Right lung (tissue), 5 donors: ENCODE data around the gene ZCCHC24. TPM values are rescaled to one million over a fixed set of nuclear protein-coding genes. Genes with fewer than 3 reads are reported as not detected.

Experiments used
- DNase-seq, 2 donors: peaks; one replicate each; pipeline ENCODE4 v3.0.0-alpha.2; 2013
- polyA plus RNA-seq, 5 donors: library from polyadenylated mRNA; unstranded; fragments of 120-200 nt; gene quantifications; one replicate each; pipeline versions ENCODE4 v1.2.1 to v1.2.3, GENCODE V29; 2013; ENCODE audit warnings: inconsistent platforms in 1 of 5, low replicate concordance in 1 of 5; ENCODE audit not compliant: insufficient read length in 5 of 5, insufficient read depth in 1 of 5

ZCCHC24 gene
- polyA plus RNA-seq, 5 donors, result 29.1 to 43.8 (median 35.2) TPM

DNA sequence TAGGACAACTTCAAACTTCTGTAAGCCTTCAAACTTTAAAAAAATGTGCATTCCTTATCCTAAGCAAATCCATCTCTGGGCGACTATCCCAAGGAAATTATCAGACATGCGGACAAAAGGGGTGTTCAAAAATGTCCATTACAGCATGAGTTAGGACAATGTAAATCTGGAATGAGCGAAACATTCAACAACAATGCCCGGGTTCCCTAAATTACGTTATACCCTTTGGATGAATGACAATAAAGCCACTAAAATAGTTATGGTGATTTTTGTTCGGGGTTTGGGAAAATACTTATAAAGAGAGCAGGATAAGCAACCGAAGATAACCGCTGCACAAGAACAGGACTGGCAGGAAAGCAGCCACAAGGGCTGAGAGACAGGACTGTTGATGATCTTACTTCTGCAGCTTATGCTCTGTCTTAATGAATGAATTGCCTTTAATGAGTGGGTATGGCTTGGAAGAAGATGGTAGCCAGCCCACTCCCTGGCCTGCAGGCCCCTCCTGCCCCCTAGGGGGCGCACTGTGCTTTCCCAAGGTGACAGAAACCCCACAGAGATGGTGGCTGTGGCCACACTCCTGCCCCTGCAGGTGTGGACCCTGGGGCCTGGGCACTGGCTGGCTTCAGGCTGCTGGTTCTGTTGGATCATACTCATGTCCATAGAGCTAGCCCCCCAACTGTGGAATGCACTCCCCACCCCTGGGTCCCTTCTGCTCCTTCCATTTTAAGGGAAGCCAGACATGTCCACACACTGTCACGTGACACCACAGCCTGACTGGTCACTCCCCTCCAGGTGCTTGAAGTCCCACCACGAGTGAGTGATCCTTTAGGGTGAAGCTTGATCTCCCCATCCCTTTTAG lies 45.0 kb downstream of the ZCCHC24 start:
- no peak for DNase-seq

DNA sequence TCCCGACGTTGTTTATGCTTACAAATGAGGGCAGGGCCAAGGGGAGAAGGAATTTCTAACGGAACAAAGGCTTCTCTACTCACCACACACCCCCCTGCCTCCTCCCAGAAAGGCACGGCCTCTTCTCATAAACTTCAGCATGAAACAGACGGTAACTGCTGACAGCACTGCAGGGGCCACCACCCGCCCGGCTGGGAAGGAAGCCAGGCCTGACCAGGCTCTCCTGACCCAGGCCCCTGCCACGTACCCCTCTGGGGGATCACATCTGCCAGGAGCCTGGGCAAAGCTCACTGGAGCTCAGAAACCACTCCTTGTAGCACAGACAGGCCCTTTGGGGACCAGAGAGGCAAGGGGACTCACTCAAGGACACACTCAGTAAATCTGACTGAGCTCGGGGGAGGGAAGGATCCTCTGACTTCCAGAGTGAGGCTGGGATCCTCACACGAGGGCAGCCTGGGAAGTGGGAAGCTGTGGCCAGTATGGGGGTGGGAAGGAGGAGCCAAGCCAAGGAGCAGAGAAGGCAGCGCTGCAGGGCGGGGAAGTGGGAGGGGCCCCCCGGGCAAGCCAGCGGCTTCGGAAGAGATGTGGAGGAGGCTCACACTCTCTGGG lies 46.1 kb downstream of the ZCCHC24 start:
- peak; percentile 86 to 90 for DNase-seq

DNA sequence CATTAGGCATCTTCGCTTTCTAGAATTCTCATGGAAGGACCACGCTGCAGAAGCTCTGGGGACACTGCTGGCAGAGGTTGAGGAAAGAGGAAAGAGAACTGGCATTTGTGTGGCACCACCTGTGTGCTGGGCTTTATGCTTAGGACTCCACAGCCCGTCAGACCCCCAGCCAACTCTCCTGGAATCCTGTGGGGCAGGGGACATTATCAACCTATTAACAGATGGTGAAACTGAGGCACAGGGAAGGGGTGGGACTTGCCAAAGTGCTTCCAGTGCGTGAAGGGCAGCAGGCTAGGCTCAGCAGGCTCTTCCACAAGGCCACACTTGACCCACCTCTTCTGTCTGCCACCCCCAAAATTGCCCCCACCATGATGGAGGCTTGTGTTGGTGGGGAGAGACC lies 46.8 kb downstream of the ZCCHC24 start:
- DNase-seq, result no peak

DNA sequence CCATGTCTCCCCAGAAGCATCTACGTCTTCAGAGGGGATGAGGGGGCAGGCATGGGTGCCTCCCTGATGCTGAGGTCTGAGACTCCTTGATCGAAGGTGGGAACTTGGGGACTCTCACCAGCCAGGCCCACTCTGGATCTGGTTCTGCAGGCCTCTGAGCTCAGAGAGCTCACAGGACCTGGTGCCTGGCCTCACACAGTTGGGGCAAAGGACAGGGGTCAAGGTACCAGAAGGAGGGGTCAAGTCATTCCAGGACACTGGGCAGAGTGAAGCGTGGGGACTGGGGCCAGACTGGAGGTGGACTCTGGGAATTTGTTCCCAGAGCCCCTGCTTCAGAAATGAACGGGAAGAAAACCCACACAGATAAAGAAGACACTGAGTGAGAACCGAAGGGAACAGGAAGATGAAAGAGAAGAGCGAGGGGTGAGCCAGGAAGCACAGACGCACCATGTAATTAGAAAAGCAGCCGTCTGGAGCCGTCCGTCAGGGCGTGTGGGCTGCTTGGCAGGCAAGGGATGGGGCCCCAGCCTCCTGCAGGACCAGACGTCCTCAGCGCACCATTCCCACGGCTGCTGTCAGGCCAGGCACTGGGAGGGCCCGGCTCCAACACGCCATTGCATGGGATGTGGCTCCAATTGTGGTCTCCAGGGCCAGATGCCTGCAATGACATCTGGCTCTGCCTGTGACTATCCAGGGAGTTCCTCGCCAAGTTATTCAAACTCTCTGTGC lies 47.7 kb downstream of the ZCCHC24 start:
- no peak for DNase-seq

DNA sequence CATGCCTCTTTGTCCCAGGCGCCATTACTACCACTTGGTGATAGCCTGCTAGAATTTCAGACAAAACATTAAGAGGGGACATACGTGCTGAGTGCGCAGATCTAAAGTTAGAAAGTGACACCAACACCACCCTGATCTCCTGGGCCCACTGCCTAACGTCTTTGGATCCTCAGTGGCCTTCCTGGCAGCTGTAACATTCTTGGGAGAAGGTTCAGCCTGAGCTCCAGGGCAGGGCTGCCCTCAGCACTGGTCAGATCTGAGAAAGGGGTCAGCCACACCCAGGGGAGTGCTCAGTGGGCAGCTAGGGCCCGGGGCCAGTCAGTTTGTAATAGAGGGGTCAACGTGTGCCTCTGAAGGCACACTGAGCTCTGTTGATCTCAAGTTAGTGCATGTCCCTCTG lies 48.4 kb downstream of the ZCCHC24 start:
- DNase-seq, result no peak

DNA sequence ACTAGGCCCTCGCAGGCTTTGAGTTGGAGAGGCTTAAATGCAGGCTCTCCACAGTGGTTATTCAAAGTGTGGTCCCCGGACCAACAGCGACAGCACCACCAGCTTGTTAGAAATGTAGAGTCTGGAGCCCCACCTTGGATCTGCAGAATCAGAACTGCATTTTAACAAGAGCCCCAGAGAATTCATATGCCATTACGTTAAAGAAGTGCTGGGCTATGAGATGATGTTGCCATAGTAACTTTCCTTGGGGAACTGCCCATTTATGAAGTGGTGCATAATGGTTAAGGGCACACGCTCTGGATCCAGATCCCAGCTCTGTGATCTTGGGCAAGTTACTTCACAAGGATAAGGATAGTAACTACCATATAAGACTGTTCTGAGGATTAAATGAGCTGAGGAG lies 48.9 kb downstream of the ZCCHC24 start:
- DNase-seq, result peak in 1 of 2 donors; percentile 39

DNA sequence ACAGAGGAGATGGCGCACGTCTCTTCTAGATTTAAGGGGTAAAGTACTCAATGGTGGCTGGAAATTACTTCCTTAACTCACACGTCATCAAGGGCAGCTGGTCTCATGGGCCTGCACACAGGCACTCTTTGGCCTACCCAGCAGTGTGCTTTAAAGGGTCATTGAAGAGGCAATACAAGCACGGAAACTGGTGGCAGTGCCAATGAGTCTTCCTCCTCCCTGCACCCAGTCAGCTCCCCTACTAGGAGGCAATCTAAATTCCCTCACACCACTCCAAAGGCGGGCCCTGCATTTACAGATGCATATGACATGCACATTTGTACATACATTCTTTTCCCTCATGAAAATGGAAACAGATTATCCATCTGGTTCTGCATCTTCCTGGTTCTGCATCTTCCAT lies 50.8 kb downstream of the ZCCHC24 start:
- no peak for DNase-seq

DNA sequence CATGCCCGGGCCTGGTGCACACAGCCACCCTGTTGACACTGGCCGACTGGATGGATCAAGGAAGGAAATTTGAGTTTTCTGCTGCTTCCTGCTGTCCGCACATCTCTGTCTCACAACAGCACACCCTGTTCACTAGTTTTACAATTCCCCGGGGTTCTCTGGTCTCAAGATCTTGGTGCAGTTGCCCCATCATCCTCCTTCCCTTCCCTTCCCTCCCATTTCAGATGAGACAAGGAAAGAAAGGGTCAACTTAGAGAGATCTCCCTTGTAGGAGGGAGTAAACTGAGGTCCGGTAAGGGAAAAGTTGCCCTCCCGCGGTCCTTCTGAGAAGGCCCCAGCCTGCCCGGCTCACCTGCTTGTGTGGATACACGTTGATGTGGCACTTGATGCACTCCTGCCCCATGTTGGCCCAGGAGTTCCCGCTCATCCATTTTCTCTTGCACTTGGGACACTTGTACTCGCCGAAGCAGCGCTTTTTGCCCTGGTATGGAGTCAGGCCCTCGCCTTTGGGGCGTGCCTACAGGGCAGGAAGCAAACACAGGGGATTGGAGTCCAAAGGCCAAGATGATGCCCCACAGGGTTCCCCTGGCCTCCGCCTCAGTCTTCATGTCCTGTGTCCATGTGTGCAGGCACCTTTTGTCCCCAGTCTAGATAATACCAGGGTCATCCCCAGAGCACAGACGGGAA lies 51.4 kb downstream of the ZCCHC24 start:
- no peak for DNase-seq

DNA sequence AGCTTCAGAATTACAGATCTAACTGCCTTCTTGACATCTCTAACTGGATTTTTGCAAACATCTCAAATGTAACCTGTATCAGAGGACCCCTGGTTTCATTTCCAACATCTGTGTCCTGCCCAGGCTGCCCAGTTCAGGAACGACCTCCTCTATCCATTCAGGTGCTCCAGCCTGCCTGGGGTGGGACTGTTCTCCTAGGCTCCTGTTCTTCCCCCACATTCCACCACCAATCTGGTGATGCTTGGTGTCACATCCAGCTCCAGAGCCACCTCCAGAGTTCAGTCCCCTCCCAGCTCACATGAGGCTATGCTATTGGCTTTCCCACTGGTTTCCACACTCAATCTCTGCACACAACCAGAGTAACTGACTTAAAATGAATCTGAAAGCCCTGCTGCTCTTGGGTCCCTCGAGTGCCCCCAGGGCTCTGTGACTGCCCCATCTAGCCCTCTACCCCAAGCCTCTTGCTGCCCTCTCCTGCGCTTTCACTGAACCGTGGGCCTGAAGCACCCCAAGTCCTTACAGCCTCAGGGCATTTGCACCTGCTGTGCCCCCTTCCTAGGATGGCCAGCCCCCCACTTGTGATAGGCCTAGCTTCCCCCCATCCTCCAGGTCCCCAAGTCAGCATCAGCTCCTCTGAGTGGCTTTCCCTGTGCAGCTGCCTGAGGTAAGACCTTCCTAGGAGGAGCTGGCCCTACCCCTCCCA lies 52.1 kb downstream of the ZCCHC24 start:
- DNase-seq, result no peak

DNA sequence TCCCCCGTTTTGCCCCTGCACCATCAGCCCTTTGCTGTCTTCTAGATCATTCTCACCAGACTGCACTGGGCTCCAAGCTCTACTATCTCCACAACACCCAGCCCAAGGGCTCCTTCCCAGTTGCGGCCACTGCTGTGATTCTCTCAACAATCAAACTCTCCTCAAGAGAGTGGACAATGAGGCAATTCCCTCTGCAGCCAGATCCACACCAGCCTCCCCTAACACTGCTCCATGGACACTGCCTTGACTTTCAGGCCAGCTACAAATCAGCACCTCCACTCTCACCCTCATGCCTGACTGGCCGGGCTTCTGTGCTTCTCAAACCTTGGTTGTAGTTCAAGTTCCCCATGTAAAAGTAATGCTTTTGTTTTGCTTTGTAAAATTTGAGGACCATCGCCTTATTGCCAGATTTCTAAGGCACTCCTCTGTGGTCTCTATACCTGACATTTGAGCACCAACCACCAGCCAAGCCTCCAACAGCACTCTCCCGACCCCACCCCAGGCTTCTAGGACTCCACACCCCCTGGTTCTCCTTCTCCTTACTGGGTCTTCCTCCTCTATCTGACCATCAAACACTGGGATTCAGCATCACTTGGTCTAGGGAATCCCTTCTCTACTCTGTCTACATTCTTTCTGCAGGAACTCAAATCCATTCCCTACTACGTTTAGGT lies 52.8 kb downstream of the ZCCHC24 start:
- no peak for DNase-seq

DNA sequence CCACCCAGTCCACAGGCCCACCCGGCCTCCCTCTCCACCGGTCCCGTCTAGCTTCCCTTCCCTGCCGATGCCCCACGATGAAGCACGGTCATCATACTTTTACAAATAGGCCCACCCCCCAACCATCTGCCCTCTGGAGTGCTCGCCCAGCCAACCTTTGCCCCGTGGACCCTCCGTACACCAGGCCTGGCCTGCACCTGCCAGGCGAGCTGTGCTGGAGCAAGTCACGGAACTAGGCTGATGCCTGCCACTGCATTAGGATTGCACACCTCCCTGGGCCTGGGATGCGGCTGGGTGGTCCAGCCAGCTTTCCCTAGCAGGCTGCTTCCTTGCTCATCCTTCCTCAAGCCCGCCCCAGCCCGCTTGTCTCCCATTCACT lies 53.4 kb downstream of the ZCCHC24 start:
- DNase-seq, result no peak

DNA sequence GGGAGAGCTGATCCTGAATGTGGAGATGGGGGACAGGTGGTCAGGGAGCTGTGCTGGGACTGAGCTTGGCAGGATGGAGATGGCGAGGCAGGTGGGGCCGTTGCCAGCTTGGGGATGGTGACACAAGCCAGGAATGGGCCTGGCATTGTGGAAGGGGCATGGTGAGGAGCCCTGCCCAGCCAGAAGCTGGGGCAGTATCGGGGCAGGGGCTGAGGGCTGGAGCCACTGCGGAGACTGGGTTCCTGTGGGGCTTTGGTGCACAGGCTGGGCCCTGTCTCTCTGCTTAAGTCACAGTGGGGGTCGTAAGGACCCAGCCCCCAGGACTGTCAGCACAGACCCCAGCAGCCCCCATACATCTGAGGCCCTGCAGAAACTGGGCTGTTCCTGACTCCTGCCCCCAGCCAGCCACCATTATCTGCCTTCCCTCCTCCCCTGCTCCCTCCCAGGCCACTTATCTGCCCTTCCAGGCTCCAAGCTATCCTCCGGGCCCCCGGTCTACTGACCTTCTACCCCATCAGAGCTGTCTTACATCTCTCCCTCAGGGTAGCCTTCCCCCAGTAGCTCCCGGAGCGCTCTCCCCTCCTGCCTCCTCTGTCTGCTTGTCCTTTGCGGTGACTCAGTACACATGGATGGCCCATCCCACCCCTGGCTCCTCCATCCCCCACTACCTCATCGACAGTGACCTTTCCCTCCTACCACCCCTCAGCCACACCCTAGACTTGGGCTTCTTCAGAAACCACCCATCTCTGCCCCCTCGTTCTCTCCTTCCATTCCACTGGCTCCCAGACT lies 54.0 kb downstream of the ZCCHC24 start:
- DNase-seq, result no peak

DNA sequence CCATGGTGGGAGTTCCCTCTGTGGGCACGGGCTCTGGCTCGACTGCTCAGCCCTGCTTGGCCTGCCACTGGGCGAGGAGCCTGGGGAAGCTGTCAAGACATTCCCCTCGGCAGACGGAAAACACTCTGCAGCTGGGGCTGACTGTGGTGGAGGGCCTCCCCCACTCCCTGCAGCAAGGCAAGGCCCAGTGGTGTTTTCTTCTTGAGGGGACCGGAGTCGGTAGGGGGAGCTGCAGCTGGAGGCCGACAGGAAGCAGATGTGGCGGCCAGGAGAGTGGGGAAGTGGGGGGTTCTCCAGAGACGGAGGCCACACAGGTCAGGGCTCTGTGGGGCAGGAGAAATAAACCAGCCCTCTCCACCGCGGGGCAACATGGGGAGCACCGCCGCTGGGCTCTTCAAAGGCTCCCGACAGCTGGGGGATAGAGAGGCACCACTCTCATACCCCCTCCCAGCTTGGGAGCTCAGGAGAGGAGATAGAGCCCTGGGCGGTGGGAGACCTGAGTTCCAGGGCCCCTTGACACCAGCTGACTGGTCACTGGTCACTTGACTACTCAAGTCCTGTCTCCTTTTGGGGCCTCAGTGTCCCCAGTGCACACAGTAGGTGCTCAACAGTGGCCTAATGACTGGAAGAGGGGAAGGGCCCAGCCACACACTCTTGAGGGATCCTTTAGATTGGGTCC lies 54.7 kb downstream of the ZCCHC24 start:
- DNase-seq, result no peak

DNA sequence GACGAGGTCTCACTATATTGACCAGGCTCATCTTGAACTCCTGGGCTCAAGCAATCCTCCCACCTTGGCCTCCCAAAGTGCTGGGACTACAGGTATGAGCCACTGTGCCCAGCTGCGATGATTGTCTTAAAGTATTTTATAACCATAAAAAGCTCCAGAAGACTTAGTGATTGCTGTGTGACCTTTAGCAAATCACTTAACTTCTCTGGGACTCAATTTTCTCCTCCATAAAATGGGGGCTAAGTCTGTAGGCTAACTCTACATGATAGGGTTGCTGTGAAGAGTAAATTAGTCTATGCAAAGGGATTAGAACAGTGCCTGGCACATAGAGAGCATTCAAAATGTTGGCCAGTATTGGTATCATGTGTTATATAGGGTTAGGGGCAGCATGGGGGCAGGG lies 55.4 kb downstream of the ZCCHC24 start:
- DNase-seq, result no peak

DNA sequence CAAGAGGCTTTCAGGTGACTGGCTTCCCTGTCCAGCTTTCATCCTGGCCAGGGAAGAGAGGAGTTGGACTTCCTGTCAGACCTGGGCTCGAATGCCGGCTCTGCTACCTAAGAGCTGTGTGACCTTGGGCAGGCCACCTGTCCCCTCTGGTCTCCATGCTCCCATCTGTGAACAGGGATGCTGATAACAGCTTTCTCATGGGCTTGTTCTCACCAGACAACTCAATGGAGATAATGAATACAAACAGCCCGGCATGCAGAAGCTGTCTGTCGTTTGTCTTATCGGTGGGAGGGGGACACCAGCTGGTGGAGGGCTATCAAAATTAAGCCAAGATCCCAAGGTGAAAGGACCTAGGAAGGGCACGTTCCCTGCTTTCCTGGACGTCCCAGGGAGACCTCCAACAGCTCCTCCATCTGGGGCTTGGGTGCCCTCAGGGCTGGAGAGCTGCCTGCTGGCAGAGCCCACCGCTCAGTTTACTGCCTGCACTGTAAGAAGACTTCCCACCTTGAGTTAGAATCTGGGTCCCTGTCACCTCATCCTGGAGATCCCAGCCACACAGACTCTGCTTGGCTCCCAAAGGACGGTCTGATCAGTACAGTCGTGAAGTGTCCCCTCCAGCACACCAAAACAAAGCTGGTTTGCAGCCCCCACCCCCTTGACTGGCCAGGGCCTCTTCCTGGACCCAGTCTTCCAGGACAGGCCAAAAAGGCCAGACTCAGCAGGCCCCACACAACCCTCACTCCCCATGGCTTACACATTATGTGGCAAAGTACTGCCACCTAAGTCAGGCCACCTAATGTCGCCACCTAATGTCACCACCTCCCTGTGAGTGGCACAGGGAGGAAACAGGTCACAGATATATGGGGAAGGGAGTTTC lies 57.2 kb downstream of the ZCCHC24 start:
- no peak for DNase-seq

DNA sequence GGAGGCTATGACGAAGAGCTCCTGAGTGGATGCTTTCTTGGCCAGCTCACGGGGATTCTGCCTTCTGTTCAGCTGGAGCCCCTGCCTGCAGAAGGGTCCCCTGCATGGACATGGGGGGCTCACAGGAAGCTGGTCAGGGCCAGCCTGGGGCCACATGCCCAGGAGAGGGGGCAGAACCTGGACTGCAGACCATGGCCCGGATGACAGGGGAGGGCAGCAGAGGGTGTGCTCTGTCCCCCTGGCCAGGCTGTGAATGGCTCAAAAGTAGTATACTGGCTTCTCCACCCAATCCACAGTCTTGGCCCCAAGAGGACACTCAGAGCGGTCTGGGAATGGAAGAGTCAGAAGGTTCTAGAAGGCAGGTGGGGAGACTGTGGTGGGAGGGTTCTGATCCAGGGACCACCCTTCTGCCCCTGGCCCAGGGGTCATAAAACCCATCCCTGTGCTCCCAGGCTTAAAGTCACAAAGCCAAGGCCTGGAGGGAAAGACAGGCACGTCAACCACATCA lies 57.9 kb downstream of the ZCCHC24 start:
- no peak for DNase-seq

DNA sequence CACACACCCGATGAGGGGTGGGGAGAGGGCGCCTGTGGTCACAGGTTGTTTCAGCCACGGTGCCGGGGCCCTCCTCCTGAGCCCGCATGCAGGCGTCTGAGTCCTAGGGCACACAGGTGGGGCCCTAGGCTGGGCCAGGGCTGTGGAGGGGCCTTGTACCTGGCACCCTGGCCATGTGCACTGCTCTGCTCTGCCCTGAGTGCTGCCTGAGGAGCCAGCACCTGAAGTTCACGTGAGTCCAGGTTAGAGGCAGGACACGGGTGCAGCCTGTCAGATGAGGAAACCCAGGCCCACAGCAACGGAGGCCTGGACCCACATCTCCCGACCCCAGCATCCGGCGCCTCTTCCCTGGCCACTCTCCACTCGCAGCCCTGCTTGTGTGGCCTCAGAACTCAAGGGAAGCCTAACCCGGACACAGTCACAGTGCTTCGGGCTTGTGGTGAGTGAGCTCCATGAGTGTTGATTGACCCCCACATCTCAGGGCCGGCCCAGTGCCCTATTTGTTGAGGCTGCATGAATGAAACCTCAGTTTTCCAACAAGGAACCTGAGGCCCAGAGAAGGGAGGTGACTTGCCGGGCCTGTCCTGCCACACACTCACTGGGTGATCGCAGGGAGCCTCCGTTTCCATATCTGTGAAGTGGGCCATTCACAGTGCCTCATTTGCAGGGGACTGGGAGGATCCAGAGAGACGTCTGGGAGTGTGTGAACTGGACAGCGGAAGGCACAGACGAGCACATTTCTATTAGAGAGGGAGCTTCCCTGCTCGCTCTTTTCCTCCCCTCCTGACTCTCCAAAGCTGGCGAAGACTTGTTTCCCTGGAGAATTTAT lies 58.6 kb downstream of the ZCCHC24 start:
- DNase-seq, result no peak
